OCI-LY7 (cell line): Measurements from ENCODE around the gene CMIP. TPM values are rescaled to one million over a fixed set of nuclear protein-coding genes. Genes with fewer than 3 reads are reported as not detected.

Experiments
- BruUV-seq: library from RNA; stranded (reverse); fragments of 400-500 nt; replicated peaks from 2 replicates; lab custom pipeline; 2021; lab: Mats Ljungman, UMichigan
- CTCF ChIA-PET: fragments of 300-600 bp; sonication (Branson Sonifier 250); formaldehyde crosslinking; loops from one replicate; lab custom pipeline; 2022; ENCODE audit warnings: antibody characterized with exemption; ENCODE audit not compliant: unreplicated experiment; lab: Charles Lee
- POLR2A ChIA-PET: fragments of 300-600 bp; sonication (Branson Sonifier 250); formaldehyde crosslinking; loops from one replicate; lab custom pipeline; 2022; ENCODE audit warnings: antibody characterized with exemption; lab: Charles Lee
- DNase-seq: peaks from one replicate; pipeline ENCODE4 v3.0.0-alpha.2; 2015; ENCODE audit warnings: low spot score
- H2AFZ ChIP-seq: fragments of 200-600 bp; sonication (generic), shearing (Covaris generic); 2 replicates; pipeline ENCODE4 v1.6.1; 2014; ENCODE audit warnings: mild to moderate bottlenecking, antibody characterized with exemption, low read length, moderate library complexity
- H3K27ac ChIP-seq: fragments of 200-600 bp; sonication (generic); 2 replicates; pipeline ENCODE4 v1.5.1; 2014; ENCODE audit warnings: mixed run types, low read depth, mild to moderate bottlenecking, moderate library complexity, low read length, inconsistent platforms; ENCODE audit not compliant: poor library complexity, severe bottlenecking
- H3K36me3 ChIP-seq: fragments of 200-600 bp; sonication (generic); 2 replicates; pipeline ENCODE4 v1.6.1; 2014; ENCODE audit warnings: mild to moderate bottlenecking, antibody characterized with exemption, low read length, moderate library complexity, mixed read lengths; ENCODE audit not compliant: insufficient read depth
- H3K4me1 ChIP-seq: fragments of 200-600 bp; sonication (generic); 2 replicates; pipeline ENCODE4 v1.5.1; 2014; ENCODE audit warnings: mild to moderate bottlenecking, low read length; ENCODE audit not compliant: insufficient read depth, poor library complexity, severe bottlenecking
- H3K4me2 ChIP-seq: fragments of 200-600 bp; sonication (generic); 2 replicates; pipeline ENCODE4 v1.6.1; 2014; ENCODE audit warnings: mild to moderate bottlenecking, low read length
- H3K4me3 ChIP-seq: fragments of 200-600 bp; sonication (generic); 2 replicates; pipeline ENCODE4 v1.5.1; 2014; ENCODE audit warnings: mild to moderate bottlenecking, low read depth, low read length; ENCODE audit not compliant: poor library complexity, severe bottlenecking
- H3K79me2 ChIP-seq: fragments of 200-600 bp; sonication (generic); 2 replicates; pipeline ENCODE4 v1.6.1; 2016; ENCODE audit warnings: low read depth, mild to moderate bottlenecking, low read length, moderate library complexity, mixed read lengths; ENCODE audit not compliant: insufficient read depth
- H3K9me2 ChIP-seq: fragments of 200-600 bp; sonication (generic); 2 replicates; pipeline ENCODE4 v1.6.1; 2016; ENCODE audit warnings: mild to moderate bottlenecking, low read length, mixed read lengths; ENCODE audit not compliant: insufficient read depth
- H3K9me3 ChIP-seq: fragments of 200-600 bp; sonication (generic); 2 replicates; pipeline ENCODE4 v1.6.1; 2014; ENCODE audit warnings: mild to moderate bottlenecking, mixed run types, low read length, mixed read lengths
- H4K20me1 ChIP-seq: fragments of 200-600 bp; sonication (generic); 2 replicates; pipeline ENCODE4 v1.6.1; 2014; ENCODE audit warnings: mild to moderate bottlenecking, antibody characterized with exemption, low read length, moderate library complexity, mixed read lengths; ENCODE audit not compliant: insufficient read depth
- EZH2phosphoT487 ChIP-seq: fragments of 200-600 bp; sonication (generic); IDR thresholded peaks from 2 replicates; pipeline ENCODE4 v1.6.1; 2018; ENCODE audit warnings: low read depth, borderline replicate concordance, mild to moderate bottlenecking, mixed run types, antibody characterized with exemption, low read length, moderate library complexity, mixed read lengths
- intact Hi-C: fragments of 100-400 bp; cut with micrococcal nuclease; formaldehyde crosslinking; loops from one replicate; pipeline ENCODE4 v1.10.0; 2022; ENCODE audit not compliant: unreplicated experiment
- total RNA-seq, 2 experiments: library from RNA; depleted of rRNA in 1 of 2; stranded (reverse); fragments of >200 nt in 1 of 2; shearing (Covaris generic) in 1 of 2; gene quantifications; 2 replicates each; pipeline ENCODE4 v1.2.3, GENCODE V29; 2014 to 2022
- TF ChIP-seq, protein P1 (sequence below): fragments of 200-600 bp; sonication (generic); conservative IDR thresholded peaks from 2 replicates; pipeline ENCODE4 v1.5.1; 2014; ENCODE audit warnings: mild to moderate bottlenecking, antibody characterized with exemption, low read length, moderate library complexity, mixed read lengths

The CMIP gene
- total RNA-seq, 2 experiments from 2014 or later: 15.4 to 70.3 TPM

DNA sequence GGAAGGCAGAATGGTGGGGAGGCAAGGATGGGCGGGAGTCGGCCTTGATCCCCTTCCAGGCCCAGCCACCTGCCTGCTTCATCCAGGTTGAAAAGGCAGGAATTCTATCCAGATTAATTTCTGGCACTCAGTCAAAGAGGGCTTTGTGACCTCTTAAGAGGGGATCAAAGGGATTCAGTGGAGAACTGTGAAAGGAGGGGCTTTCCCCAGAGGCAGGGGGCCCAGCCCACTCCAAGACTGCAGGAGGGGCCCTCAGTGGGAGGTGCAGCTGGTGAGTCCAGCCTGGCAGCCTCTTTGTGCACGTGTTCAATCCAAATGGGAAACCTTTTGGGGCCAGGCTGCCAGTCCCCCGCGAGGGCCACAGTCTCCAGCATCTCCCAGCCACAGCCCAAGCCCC lies 186.0 kb downstream of the CMIP start:
- no peak overlapping the region for H3K4me3 ChIP-seq
- ChIA-PET CTCF (no interaction called here), POLR2A (no interaction called here)
- H3K36me3 ChIP-seq: no peaks in the 10 kb centered on the region
- intact Hi-C loops: no loop called here
- no peak for DNase-seq
- no peaks in the 10 kb centered on the region for H3K4me1 ChIP-seq
- H3K4me2 ChIP-seq: no peak overlapping the region
- no peaks in the 10 kb centered on the region for H3K9me2 ChIP-seq
- no TSS peak for BruUV-seq
- no peaks in the 10 kb centered on the region for H4K20me1 ChIP-seq
- H3K27ac ChIP-seq: no peak overlapping the region
- H3K79me2 ChIP-seq: no peaks in the 10 kb centered on the region
- no peak overlapping the region for H2AFZ ChIP-seq
- TF ChIP-seq, protein P1, sequence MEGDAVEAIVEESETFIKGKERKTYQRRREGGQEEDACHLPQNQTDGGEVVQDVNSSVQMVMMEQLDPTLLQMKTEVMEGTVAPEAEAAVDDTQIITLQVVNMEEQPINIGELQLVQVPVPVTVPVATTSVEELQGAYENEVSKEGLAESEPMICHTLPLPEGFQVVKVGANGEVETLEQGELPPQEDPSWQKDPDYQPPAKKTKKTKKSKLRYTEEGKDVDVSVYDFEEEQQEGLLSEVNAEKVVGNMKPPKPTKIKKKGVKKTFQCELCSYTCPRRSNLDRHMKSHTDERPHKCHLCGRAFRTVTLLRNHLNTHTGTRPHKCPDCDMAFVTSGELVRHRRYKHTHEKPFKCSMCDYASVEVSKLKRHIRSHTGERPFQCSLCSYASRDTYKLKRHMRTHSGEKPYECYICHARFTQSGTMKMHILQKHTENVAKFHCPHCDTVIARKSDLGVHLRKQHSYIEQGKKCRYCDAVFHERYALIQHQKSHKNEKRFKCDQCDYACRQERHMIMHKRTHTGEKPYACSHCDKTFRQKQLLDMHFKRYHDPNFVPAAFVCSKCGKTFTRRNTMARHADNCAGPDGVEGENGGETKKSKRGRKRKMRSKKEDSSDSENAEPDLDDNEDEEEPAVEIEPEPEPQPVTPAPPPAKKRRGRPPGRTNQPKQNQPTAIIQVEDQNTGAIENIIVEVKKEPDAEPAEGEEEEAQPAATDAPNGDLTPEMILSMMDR: no peak
- no peak for TF ChIP-seq EZH2phosphoT487
- no peaks in the 10 kb centered on the region for H3K9me3 ChIP-seq

DNA sequence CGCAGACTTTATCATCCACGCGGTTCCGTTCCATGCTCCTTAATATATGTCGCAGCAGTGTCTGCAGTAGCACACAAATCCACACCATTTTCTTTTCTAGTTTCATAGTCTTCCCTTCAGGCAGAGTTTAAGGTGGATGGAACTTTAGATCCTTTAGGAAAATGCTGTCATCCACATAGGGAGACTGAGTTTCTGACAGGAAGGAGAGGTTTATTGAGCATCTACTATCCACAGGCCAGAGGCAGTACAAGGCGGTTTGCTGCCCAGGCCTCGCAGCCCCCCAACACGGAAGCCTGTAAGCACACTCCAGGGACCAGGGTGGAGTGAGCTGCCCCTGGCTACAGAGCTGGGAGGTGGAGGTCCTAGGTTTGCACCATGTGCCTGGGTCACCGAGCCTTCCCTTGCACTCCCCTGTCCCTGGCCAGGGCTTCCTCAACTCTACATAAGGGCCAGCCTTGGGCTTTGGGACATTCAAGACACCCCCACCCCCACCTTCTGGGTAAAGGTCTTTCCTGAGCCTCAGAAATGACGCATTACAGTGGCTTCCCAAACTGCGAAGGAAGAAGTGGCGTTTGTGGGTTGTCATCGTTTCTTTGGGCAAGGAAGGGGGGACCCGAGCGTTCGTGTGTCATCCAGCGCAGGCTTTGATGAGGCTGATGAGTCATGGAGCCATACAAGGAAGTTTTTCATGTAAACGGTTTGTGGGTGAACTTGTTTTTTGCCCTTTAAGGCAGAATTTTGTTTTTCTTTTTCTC lies 188.0 kb downstream of the CMIP start:
- Histone ChIP-seq H3K36me3 (no peaks in the 10 kb centered on the region), H3K4me2 (no peak overlapping the region), H3K27ac (no peak overlapping the region), H3K4me1 (no peaks in the 10 kb centered on the region), H3K9me2 (no peaks in the 10 kb centered on the region), H2AFZ (no peak overlapping the region), H3K79me2 (no peaks in the 10 kb centered on the region), H3K9me3 (no peaks in the 10 kb centered on the region), H4K20me1 (no peaks in the 10 kb centered on the region), H3K4me3 (no peak overlapping the region)
- TF ChIP-seq EZH2phosphoT487: no peak
- TF ChIP-seq, protein P1: no peak
- ChIA-PET CTCF (no interaction called here), POLR2A (interaction anchor here (0.6 kb wide), 1 partner anchor 222 kb away, joined by 3 read pairs; no protein-coding TSS in a partner anchor)
- BruUV-seq: no TSS peak
- intact Hi-C loops: no loop called here
- no peak for DNase-seq

DNA sequence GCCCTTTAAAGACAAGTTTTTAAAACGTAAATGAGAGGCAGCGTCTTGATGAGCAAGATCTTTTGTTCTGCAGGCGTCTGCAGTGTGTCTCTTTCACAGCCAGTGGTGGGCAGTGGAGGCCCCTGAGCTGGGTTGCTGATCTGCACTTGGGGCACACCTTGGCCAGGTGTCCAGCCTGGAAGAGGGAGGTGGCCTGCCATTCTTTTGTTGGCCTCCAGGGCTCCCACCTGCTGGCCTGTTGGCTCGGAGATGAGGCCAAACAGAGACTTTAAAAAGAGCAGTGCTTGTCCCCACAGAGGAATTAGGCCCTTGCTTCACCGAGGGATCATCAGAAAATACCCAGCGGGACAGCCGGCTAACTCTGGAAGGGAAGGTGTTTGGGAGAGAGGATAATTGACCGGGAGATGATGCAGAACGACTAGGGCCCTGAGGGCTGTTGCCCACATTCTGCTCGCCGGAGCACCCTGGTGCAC lies 188.6 kb downstream of the CMIP start:
- H2AFZ ChIP-seq: no peak overlapping the region
- H3K9me3 ChIP-seq: no peaks in the 10 kb centered on the region
- H3K4me3 ChIP-seq: no peak overlapping the region
- DNase-seq: no peak
- H3K4me2 ChIP-seq: no peak overlapping the region
- CTCF ChIA-PET: no interaction called here
- H3K36me3 ChIP-seq: no peaks in the 10 kb centered on the region
- H4K20me1 ChIP-seq: no peaks in the 10 kb centered on the region
- H3K79me2 ChIP-seq: no peaks in the 10 kb centered on the region
- H3K27ac ChIP-seq: no peak overlapping the region
- TF ChIP-seq, protein P1: no peak
- H3K4me1 ChIP-seq: no peaks in the 10 kb centered on the region
- no peaks in the 10 kb centered on the region for H3K9me2 ChIP-seq
- POLR2A ChIA-PET: no interaction called here
- intact Hi-C loops: no loop called here
- no TSS peak for BruUV-seq
